A549 (cell line): ENCODE measurements around the gene FAM174C. TPM values are rescaled to one million over a fixed set of nuclear protein-coding genes. Genes with fewer than 3 reads are reported as not detected.
A peak's percentile ranks its signal among the peaks of the same experiment; 100 is the strongest.

Source experiments
- ATAC-seq, 2 experiments: fragments of 200-7000 bp in 1 of 2; fragments of >200 bp in 1 of 2; cut with Nextera tagmentation in 1 of 2; cut with Tn5 transposase in 1 of 2; 3 replicates each; pipeline versions ENCODE4 v1.8.0 to v1.9.1; 2018 to 2020; ENCODE audit warnings: mild to moderate bottlenecking in 1 of 2, moderate library complexity in 1 of 2
- CTCF ChIA-PET: fragments of 300-600 bp; sonication (Branson Sonifier 250); formaldehyde crosslinking; extraction: SDS; loops from one replicate; lab custom pipeline; 2021; ENCODE audit warnings: antibody characterized with exemption, inconsistent platforms; lab: Yijun Ruan, JAX
- POLR2A ChIA-PET: fragments of 350-600 bp; formaldehyde crosslinking; extraction: SDS; loops from one replicate; lab custom pipeline; 2021; ENCODE audit warnings: antibody characterized with exemption, inconsistent platforms; lab: Yijun Ruan, JAX
- DNase-seq, 2 experiments: peaks; one replicate each; pipeline versions ENCODE4 v3.0.0 to v3.0.0-alpha.2; 2011 to 2016; ENCODE audit warnings: low read depth in 1 of 2, low spot score in 1 of 2
- FAIRE-seq: peaks from 2 replicates; lab custom pipeline; 2011; peaks lifted over from hg19 to GRCh38; lab: Jason Lieb, UNC
- H3K27ac ChIP-seq, 2 experiments: fragments of >200 bp; sonication (Bioruptor Twin); formaldehyde crosslinking; 3 replicates each; pipeline ENCODE4 v1.5.1; 2016 to 2017
- H3K4me1 ChIP-seq: fragments of >200 bp; sonication (Bioruptor Twin); formaldehyde crosslinking; 3 replicates; pipeline ENCODE4 v1.6.1; 2016
- H3K4me2 ChIP-seq: fragments of >200 bp; sonication (Bioruptor Twin); formaldehyde crosslinking; 3 replicates; pipeline ENCODE4 v1.6.1; 2016
- H3K4me3 ChIP-seq: fragments of >200 bp; sonication (Bioruptor Twin); formaldehyde crosslinking; 3 replicates; pipeline ENCODE4 v1.5.1; 2016
- H3K9me3 ChIP-seq: fragments of >200 bp; sonication (Bioruptor Twin); formaldehyde crosslinking; 3 replicates; pipeline ENCODE4 v1.6.1; 2016
- CBX2 ChIP-seq: fragments of 200-600 bp; sonication (generic); IDR thresholded peaks from 2 replicates; pipeline ENCODE4 v1.6.1; 2016; ENCODE audit warnings: low read depth, mild to moderate bottlenecking, borderline replicate concordance
- CHD2 ChIP-seq: fragments of 150-350 bp; IDR thresholded peaks from 2 replicates; pipeline ENCODE4 v1.6.1; 2014; ENCODE audit warnings: low read length; ENCODE audit not compliant: partially characterized antibody
- CHD4 ChIP-seq: fragments of 200-600 bp; sonication (generic); IDR thresholded peaks from 2 replicates; pipeline ENCODE4 v1.6.1; 2016; ENCODE audit warnings: antibody characterized with exemption, mild to moderate bottlenecking, borderline replicate concordance
- FOSB ChIP-seq: fragments of 250-450 bp; sonication (Bioruptor Pico); IDR thresholded peaks from 2 replicates; pipeline ENCODE4 v1.5.0; 2020; ENCODE audit warnings: mild to moderate bottlenecking, moderate library complexity
- HDAC2 ChIP-seq: fragments of 200-600 bp; sonication (generic); IDR thresholded peaks from 2 replicates; pipeline ENCODE4 v1.6.1; 2016
- JUN ChIP-seq, 2 experiments: fragments of >200 bp; sonication (Bioruptor Twin); formaldehyde crosslinking; IDR thresholded peaks; 2 replicates in 1 of 2; 3 replicates in 1 of 2; pipeline ENCODE4 v1.6.1; 2016 to 2017
- KDM1A ChIP-seq: fragments of 200-600 bp; sonication (generic); IDR thresholded peaks from 2 replicates; pipeline ENCODE4 v1.6.1; 2016; ENCODE audit warnings: low read depth, mild to moderate bottlenecking
- RAD21 ChIP-seq, 2 experiments: fragments of >200 bp in 1 of 2; sonication (Bioruptor Twin) in 1 of 2; formaldehyde crosslinking in 1 of 2; IDR thresholded peaks in 1 of 2; conservative IDR thresholded peaks in 1 of 2; 2 replicates in 1 of 2; 3 replicates in 1 of 2; pipeline ENCODE4 v1.6.1; 2012 to 2018; ENCODE audit warnings: inconsistent platforms in 1 of 2
- RARB ChIP-seq: fragments of 250-450 bp; sonication (Bioruptor Pico); IDR thresholded peaks from 2 replicates; pipeline ENCODE4 v1.8.0; 2021; ENCODE audit warnings: mild to moderate bottlenecking, moderate library complexity
- RCOR1 ChIP-seq: fragments of 150-350 bp; IDR thresholded peaks from 2 replicates; pipeline ENCODE4 v1.6.1; 2014; ENCODE audit warnings: antibody characterized with exemption, low read length, low read depth
- RNF2 ChIP-seq: fragments of 200-600 bp; sonication (generic); IDR thresholded peaks from 2 replicates; pipeline ENCODE4 v1.6.1; 2016; ENCODE audit warnings: low read depth, mild to moderate bottlenecking, antibody characterized with exemption, moderate library complexity, borderline replicate concordance
- SMC3 ChIP-seq: fragments of >200 bp; sonication (Bioruptor Twin); formaldehyde crosslinking; IDR thresholded peaks from 3 replicates; pipeline ENCODE4 v1.6.1; 2018; ENCODE audit warnings: inconsistent platforms
- SREBF2 ChIP-seq: fragments of 450-650 bp; IDR thresholded peaks from 2 replicates; pipeline ENCODE4 v1.6.1; 2014; ENCODE audit warnings: mild to moderate bottlenecking, moderate library complexity
- ZSCAN20 ChIP-seq: fragments of 250-450 bp; sonication (Bioruptor Pico); IDR thresholded peaks from 2 replicates; pipeline ENCODE4 v1.8.0; 2022; ENCODE audit warnings: mild to moderate bottlenecking, moderate library complexity
- WGBS: methylation state at CpG from one replicate; pipeline ENCODE4 v1.1.6; 2017; ENCODE audit errors: missing lambda C conversion rate; 5-methylcytosine and 5-hydroxymethylcytosine counted together
- polyA plus RNA-seq, 4 experiments: library from polyadenylated mRNA; depleted of rRNA in 3 of 4; stranded (reverse); fragments of >200 nt; fragmentation: RNase III in 1 of 4; extraction: RNeasy Plus Mini Kit Qiagen cat#74134 plus additional on column Dnase treatment in 1 of 4; gene quantifications; 2 replicates in 3 of 4; 3 replicates in 1 of 4; pipeline ENCODE4 v1.2.3, GENCODE V29; 2011 to 2017
- TF ChIP-seq, protein P1 (sequence below): fragments of 250-450 bp; sonication (Bioruptor Pico); IDR thresholded peaks from 2 replicates; pipeline ENCODE4 v1.5.0; 2021; ENCODE audit warnings: mild to moderate bottlenecking, moderate library complexity, borderline replicate concordance
- TF ChIP-seq, protein P2 (sequence below): fragments of 450-650 bp; IDR thresholded peaks from 2 replicates; pipeline ENCODE4 v1.6.1; 2014; ENCODE audit warnings: antibody characterized with exemption
- TF ChIP-seq, protein P3 (sequence below): fragments of >200 bp; sonication (Bioruptor Twin); formaldehyde crosslinking; IDR thresholded peaks from 3 replicates; pipeline ENCODE4 v1.5.1; 2016
- TF ChIP-seq, protein P4 (sequence below): fragments of >200 bp; sonication (Bioruptor Twin); formaldehyde crosslinking; IDR thresholded peaks from 3 replicates; pipeline ENCODE4 v1.6.1; 2016

FAM174C gene
- polyA plus RNA-seq, 2 of the 4 experiments (the other 2 are of a cell fraction): 24.8 to 37.1 TPM

DNA sequence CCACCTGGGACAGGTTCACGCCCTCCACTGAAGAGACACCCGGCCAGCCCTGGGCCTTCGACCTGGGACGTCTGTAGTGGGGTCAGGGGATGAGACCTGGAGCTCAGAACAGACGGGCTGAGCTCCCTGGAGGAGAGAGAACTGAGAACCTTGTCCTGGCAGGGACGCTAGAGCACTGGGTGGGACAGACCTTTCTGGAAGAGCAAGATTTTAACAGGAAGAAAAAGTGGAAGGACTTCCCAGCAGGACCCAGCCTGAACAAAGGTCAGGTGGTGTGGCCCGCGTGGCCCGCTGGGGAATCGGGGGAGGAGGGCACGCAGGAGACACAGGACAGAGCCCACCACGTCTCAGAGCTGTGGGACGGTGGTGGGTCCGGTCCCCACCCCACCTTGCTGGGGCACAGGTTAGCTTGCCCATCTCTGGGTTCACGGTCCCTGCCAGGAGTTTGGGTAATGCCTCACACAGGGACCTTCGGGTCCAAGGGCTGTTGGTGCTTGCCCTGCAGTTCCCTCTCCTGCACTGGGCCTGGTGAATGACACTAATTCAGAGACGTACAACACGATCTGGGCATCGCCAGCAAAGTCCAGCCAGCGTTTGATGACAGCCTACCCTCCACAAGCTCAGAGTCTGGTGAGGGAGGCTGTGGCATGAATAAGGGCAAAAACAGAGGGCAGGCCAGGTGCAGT, 9.1 kb downstream of the FAM174C start:
- ChIA-PET CTCF (interaction anchor here (0.5 to 1.9 kb wide), 6 partner anchors 9 to 227 kb away, joined by 3 to 6 read pairs (median 4); no protein-coding TSS in a partner anchor), POLR2A (interaction anchor here (1.0 to 1.6 kb wide), 2 partner anchors 9 to 15 kb away, joined by 4 read pairs; partner anchors contain the start of genes CIRBP and FAM174C)
- WGBS: 49% methylated on average over 11 of the region's 20 CpGs
- ATAC-seq (peak in 1 of 2 experiments; percentile 8; a peak in 2 of 6 replicates), FAIRE-seq (no peak), DNase-seq (no peak)
- Histone ChIP-seq H3K4me2 (no peak overlapping the region), H3K4me3 (no peak overlapping the region), H3K27ac (peak overlapping the region in 1 of 2 experiments; percentile 3; a peak in 1 of 6 replicates), H3K9me3 (no peaks in the 10 kb centered on the region), H3K4me1 (peaks cover 11% of the 10 kb centered on the region; the same call in 2 of the 3 replicates)
- TF ChIP-seq CBX2: no peak

DNA sequence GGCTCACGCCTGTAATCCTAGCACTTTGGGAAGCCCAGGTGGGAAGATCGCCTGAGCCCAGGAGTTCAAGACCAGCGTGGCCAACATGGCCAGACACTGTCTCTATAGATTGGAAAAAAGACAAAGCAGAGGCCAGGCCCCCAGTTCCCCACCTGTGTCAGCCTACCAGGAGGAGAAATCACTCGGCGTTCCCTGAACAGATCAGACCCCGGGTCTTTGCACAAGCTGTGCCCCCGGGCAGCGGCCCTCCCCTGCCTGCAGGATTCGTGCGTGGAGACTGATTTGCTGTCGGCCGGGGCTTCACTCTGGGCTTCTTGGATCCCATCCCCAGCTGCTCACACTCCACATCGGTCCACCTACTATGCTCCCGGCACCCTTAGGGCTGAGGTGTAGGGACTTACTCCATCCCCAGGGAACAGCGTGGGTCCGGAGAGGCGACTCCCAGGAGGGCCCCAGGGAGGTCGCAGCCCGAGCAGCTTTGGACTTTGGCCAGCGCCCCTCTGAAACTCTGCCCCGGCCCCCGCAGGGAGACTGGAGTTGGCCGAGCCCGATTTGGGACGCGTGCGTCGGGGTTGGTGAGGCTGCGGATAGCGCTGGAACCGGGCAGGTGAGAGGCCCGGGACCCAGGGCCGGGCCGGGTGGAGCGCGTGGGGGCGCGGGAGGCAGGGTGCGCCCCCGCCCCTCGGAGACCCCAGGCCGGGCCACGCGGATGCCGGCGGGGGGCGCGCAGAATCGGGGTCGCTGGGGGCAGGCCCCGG, 9.8 kb downstream of the FAM174C start:
- Histone ChIP-seq H3K4me2 (peak overlapping the region; percentile 91), H3K4me1 (peaks cover 8% of the 10 kb centered on the region; the same call in 2 of the 3 replicates), H3K9me3 (no peaks in the 10 kb centered on the region), H3K27ac (peak overlapping the region; percentile 79 to 91; a peak in 4 of 6 replicates), H3K4me3 (peak overlapping the region; percentile 62)
- FAIRE-seq: no peak
- TF ChIP-seq, protein P1, sequence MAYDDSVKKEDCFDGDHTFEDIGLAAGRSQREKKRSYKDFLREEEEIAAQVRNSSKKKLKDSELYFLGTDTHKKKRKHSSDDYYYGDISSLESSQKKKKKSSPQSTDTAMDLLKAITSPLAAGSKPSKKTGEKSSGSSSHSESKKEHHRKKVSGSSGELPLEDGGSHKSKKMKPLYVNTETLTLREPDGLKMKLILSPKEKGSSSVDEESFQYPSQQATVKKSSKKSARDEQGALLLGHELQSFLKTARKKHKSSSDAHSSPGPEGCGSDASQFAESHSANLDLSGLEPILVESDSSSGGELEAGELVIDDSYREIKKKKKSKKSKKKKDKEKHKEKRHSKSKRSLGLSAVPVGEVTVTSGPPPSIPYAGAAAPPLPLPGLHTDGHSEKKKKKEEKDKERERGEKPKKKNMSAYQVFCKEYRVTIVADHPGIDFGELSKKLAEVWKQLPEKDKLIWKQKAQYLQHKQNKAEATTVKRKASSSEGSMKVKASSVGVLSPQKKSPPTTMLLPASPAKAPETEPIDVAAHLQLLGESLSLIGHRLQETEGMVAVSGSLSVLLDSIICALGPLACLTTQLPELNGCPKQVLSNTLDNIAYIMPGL (CRISPR knock-in tag): no peak
- TF ChIP-seq HDAC2 (no peak), KDM1A (no peak), CHD2 (no peak)
- ChIA-PET POLR2A (interaction anchor here (1.0 kb wide), 1 partner anchor 10 kb away, joined by 4 read pairs; the partner anchor contains the start of gene FAM174C), CTCF (interaction anchor here (0.5 to 1.9 kb wide), 4 partner anchors 19 to 228 kb away, joined by 3 to 6 read pairs (median 4); no protein-coding TSS in a partner anchor)
- DNase-seq: no peak
- ATAC-seq: 0 out of 6 replicates have a peak, but pooled peaks of 1 of the 2 experiments have one; percentile 7
- 77% methylated on average over 13 of the region's 51 CpGs for WGBS

DNA sequence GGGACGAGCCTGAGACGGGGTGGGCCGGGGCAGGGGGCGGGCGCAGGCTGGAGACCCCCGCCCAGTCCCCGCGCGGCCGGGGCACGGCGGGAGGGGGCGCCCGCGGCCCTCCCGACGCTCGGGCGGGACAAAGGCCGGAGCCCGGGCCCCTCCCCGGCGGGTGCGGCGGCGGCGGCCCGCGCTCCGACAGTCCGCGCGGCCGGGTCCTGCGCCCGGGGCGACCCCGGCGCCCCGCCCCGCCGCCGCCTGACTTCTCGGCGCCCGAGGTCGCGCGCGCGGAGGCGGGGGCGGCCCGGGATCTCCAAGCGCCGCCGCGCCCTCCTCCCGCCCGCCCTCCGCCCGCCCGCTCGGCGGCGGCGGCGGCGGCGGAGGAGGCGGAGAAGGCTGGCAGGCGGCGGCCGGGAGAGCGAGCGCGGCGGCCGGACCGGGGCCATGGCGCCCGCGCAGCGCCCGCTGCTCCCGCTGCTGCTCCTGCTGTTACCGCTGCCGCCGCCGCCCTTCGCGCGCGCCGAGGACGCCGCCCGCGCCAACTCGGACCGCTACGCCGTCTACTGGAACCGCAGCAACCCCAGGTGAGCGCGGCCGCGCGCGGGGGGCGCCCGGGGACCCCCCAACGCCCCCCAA, 10.5 kb downstream of the FAM174C start, which contains the start of gene EFNA2:
Gene EFNA2, plus strand, starts transcription at position 137 of the 624 bp plus-strand sequence. Its CDS starts 296 bp downstream, at position 433.
- Histone ChIP-seq H3K9me3 (no peaks in the 10 kb centered on the region), H3K4me1 (peaks cover 9% of the 10 kb centered on the region), H3K27ac (peak within 1 kb of the TSS; percentile 79 to 91), H3K4me2 (peak within 1 kb of the TSS; percentile 91), H3K4me3 (peak within 1 kb of the TSS; percentile 62)
- DNase-seq (no peak), FAIRE-seq (no peak), ATAC-seq (no peak)
- TF ChIP-seq, protein P2, sequence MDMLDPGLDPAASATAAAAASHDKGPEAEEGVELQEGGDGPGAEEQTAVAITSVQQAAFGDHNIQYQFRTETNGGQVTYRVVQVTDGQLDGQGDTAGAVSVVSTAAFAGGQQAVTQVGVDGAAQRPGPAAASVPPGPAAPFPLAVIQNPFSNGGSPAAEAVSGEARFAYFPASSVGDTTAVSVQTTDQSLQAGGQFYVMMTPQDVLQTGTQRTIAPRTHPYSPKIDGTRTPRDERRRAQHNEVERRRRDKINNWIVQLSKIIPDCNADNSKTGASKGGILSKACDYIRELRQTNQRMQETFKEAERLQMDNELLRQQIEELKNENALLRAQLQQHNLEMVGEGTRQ: no peak
- TF ChIP-seq, protein P3, sequence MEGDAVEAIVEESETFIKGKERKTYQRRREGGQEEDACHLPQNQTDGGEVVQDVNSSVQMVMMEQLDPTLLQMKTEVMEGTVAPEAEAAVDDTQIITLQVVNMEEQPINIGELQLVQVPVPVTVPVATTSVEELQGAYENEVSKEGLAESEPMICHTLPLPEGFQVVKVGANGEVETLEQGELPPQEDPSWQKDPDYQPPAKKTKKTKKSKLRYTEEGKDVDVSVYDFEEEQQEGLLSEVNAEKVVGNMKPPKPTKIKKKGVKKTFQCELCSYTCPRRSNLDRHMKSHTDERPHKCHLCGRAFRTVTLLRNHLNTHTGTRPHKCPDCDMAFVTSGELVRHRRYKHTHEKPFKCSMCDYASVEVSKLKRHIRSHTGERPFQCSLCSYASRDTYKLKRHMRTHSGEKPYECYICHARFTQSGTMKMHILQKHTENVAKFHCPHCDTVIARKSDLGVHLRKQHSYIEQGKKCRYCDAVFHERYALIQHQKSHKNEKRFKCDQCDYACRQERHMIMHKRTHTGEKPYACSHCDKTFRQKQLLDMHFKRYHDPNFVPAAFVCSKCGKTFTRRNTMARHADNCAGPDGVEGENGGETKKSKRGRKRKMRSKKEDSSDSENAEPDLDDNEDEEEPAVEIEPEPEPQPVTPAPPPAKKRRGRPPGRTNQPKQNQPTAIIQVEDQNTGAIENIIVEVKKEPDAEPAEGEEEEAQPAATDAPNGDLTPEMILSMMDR: peak; percentile 50
- TF ChIP-seq RAD21 (conservative IDR thresholded peaks at IDR 0.05 in 1 of 2, IDR thresholded peaks at IDR 0.05 in 1 of 2): 0 out of 5 replicates have a peak, but pooled peaks of 1 of the 2 experiments have one; percentile 2
- TF ChIP-seq CHD4: no peak
- TF ChIP-seq ZSCAN20 (CRISPR knock-in tag): no peak
- peak; percentile 20; the same call in 1 of the 3 replicates for TF ChIP-seq SMC3
- TF ChIP-seq RCOR1: no peak
- TF ChIP-seq, protein P4, sequence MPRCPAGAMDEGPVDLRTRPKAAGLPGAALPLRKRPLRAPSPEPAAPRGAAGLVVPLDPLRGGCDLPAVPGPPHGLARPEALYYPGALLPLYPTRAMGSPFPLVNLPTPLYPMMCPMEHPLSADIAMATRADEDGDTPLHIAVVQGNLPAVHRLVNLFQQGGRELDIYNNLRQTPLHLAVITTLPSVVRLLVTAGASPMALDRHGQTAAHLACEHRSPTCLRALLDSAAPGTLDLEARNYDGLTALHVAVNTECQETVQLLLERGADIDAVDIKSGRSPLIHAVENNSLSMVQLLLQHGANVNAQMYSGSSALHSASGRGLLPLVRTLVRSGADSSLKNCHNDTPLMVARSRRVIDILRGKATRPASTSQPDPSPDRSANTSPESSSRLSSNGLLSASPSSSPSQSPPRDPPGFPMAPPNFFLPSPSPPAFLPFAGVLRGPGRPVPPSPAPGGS: no peak
- no peak for TF ChIP-seq RARB (CRISPR knock-in tag)
- TF ChIP-seq SREBF2: no peak
- TF ChIP-seq RNF2: no peak
- no peak for TF ChIP-seq JUN (IDR thresholded peaks at IDR 0.05)
- TF ChIP-seq FOSB: no peak
- no CpG with 5 or more reads among the region's 113 CpGs for WGBS
- POLR2A ChIA-PET: no interaction called here
- CTCF ChIA-PET: interaction anchor here (0.6 to 1.2 kb wide), 2 partner anchors 30 to 228 kb away, joined by 3 to 4 read pairs; no protein-coding TSS in a partner anchor
